ENCODE data around the gene SFTPB. TPM values are rescaled to one million over a fixed set of nuclear protein-coding genes. Genes with fewer than 3 reads are reported as not detected.

SFTPB gene
- total RNA-seq, 1 donor from 2014 or later = not detected

- no peak for DNase-seq (ENCODE audit: low spot score)
- H3K27me3 Mint-ChIP-seq (ENCODE audit: insufficient read depth) = peaks cover 2% of the 10 kb centered on the region
- intact Hi-C loops (cut with micrococcal nuclease) = no loop called here
- peak overlapping the region; percentile 9 for H3K4me3 Mint-ChIP-seq
- H3K36me3 Mint-ChIP-seq (ENCODE audit: low read depth) = peaks cover 2% of the 10 kb centered on the region
- no peak overlapping the region for H3K27ac Mint-ChIP-seq
- peaks cover 26% of the 10 kb centered on the region for H3K4me1 Mint-ChIP-seq (ENCODE audit: low read depth)
- H3K9me3 Mint-ChIP-seq = no peaks in the 10 kb centered on the region
These were observed 29.1 kb upstream of the SFTPB start for GRCh38 chr2:85697096-85697495.

DNA sequence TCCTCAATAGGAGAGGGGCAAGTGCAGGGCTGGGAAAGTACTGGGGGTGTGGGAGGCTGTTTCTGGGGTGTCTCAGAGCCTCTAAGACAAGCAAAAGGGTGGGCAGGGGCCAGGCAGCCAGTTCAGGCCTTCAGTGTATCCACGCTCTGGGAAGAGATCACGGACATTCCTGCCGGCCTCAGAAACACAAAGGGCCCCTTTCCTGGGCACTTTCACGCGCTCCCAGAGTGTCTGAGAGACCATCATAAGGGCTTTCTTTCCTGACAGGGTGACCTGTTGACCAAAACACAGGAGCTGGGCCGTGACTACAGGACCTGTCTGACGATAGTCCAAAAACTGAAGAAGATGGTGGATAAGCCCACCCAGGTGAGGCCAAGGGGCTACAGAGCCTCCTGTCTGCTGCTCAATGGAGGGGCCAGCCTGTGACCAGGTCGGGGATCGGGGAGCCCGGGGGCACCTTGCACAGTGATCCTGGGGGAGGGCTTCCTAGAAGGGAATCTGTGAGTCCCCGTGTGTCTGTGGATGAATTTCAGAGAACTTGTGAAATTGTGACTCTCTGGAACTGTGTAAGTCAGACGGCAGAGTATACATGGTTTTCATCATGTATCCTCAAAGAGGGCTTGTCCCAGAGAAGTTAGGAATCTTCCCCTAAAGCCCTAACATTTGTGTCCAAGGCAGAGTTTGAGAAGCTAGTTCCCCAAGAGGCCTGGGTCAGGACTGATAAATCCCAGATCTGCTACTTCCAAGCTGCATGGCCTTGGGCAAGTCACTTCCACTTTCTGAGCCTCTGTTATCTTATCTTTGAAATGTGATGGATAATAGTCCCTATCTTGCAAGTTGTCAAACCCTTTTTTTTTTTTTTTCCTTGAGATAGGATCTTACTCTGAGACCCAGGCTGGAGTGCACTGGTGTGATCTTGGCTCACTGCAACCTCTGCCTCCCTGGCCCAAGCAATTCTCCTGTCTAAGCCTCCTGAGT lies 28.0 kb upstream of the SFTPB start:
- Mint-ChIP-seq H3K36me3 (ENCODE audit: low read depth) (peaks cover 2% of the 10 kb centered on the region), H3K4me3 (peak overlapping the region; percentile 9), H3K9me3 (no peaks in the 10 kb centered on the region), H3K4me1 (ENCODE audit: low read depth) (peaks cover 19% of the 10 kb centered on the region), H3K27ac (peak overlapping the region; percentile 48), H3K27me3 (ENCODE audit: insufficient read depth) (peaks cover 2% of the 10 kb centered on the region)
- no peak for DNase-seq (ENCODE audit: low spot score)
- intact Hi-C loops (cut with micrococcal nuclease) = loop anchor here (1.0 kb wide), 2 partner anchors 11 to 15 kb away; no protein-coding TSS in a partner anchor

- peaks cover 24% of the 10 kb centered on the region for H3K4me1 Mint-ChIP-seq (ENCODE audit: low read depth)
- H3K4me3 Mint-ChIP-seq = peak overlapping the region; percentile 26
- H3K36me3 Mint-ChIP-seq (ENCODE audit: low read depth) = peaks cover 4% of the 10 kb centered on the region
- H3K27me3 Mint-ChIP-seq (ENCODE audit: insufficient read depth) = peaks cover 2% of the 10 kb centered on the region
- DNase-seq (ENCODE audit: low spot score) = no peak
- H3K27ac Mint-ChIP-seq = peak overlapping the region; percentile 48
- intact Hi-C loops (cut with micrococcal nuclease) = no loop called here
- no peaks in the 10 kb centered on the region for H3K9me3 Mint-ChIP-seq
These were observed 27.1 kb upstream of the SFTPB start for GRCh38 chr2:85695121-85695520.

DNA sequence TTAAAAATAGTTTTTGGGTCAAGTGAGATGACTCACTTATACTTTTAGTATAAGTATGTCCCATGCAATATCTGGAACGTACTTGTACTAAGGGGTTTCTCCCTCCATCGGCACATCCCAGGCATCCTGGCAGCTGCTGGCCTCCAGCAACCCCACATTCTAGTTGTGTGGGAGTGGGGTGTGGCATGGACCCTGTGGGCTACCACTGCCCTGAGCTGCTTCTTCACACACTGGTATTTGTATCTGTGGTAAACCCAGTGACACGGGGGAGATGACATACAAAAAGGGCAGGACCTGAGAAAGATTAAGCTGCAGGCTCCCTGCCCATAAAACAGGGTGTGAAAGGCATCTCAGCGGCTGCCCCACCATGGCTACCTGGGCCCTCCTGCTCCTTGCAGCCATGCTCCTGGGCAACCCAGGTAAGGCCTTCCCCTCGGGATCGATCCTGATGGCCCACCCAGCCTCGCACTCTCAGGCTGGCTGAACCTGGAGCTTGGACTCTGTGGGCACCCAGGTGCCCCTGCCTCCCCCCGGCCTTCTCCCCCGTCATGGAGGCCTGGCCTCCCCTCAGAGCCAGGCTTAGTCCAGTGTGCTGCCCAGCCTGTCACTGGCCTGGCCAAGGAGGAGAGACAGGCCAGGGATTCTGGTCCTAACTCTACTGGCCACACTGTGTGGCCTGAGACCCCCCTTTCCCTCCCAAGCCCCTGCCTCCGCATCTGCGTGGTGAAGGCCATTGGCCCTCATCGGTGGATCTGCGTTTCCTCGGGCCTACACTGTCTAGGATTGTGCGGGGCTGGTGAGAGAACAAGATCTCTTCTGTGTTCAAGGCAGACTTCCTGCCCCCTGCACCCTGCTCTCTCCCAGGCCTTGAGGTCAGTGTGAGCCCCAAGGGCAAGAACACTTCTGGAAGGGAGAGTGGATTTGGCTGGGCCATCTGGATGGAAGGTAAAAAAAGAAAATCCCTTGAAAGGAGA lies 26.3 kb upstream of the SFTPB start, which contains the start of gene GNLY:
Gene GNLY, plus strand, starts transcription at position 307 of the 974 bp plus-strand sequence. Its CDS starts 61 bp downstream, at position 368.
- Mint-ChIP-seq H3K9me3 (no peaks in the 10 kb centered on the region), H3K27ac (peak within 1 kb of the TSS; percentile 48), H3K4me3 (peak within 1 kb of the TSS; percentile 26), H3K4me1 (ENCODE audit: low read depth) (peaks cover 23% of the 10 kb centered on the region), H3K27me3 (ENCODE audit: insufficient read depth) (peaks cover 3% of the 10 kb centered on the region), H3K36me3 (ENCODE audit: low read depth) (peaks cover 4% of the 10 kb centered on the region)
- DNase-seq (ENCODE audit: low spot score) = no peak
- intact Hi-C loops (cut with micrococcal nuclease) = no loop called here

DNA sequence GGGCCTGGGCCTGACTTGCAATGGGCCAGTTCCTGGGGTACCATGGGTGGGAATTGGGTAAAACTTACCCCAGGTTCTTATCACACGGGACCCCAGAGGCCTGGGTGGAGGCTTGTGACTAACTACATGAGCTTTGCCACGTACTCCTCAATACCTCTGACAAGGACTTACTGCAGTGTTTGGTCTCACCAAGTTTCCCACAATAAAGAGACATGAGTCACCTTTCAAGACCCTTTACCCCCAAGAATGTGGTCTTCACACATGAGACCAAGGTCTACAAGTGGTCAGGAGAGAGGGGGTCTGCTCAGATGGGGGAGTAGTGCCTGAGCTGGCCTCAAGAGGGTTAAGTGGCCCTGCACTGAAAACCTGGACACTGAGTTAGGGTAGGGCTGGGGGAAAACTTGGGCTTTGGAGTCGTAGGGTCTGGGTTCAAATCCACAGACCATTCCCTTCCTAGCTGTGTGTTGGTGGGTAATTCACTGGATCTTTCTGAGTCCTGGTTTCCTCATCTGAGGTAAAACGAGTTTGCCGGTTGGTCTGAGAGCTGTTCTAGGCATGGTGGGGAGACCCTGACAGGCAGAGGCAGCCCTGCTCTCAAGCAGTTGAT lies 24.1 kb upstream of the SFTPB start:
- no peak for DNase-seq (ENCODE audit: low spot score)

DNA sequence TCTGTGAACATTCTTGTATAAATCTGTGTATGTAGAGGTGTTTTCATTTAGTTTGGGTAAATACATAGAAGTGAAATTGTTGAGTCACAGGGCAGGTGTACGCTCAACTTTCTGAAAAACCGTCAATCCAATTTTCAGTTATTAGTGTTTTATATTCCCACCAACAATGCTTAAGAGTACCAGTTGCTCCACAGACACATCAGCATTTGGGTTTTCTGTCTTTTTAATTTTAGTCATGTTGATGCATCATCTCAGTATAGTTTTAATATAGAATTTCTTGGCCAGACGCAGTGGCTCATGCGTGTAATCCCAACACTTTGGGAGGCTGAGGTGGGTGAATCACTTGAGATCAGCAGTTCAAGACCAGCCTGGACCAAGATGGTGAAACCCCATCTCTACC lies 22.9 kb upstream of the SFTPB start:
- H3K9me3 Mint-ChIP-seq = no peaks in the 10 kb centered on the region
- H3K27me3 Mint-ChIP-seq (ENCODE audit: insufficient read depth) = peaks cover 8% of the 10 kb centered on the region
- H3K4me1 Mint-ChIP-seq (ENCODE audit: low read depth) = peaks cover 5% of the 10 kb centered on the region
- no peak for DNase-seq (ENCODE audit: low spot score)
- H3K4me3 Mint-ChIP-seq = no peak overlapping the region
- peaks cover 2% of the 10 kb centered on the region for H3K36me3 Mint-ChIP-seq (ENCODE audit: low read depth)
- intact Hi-C loops (cut with micrococcal nuclease) = no loop called here
- no peak overlapping the region for H3K27ac Mint-ChIP-seq

More for the DNA sequence above, 24.1 kb upstream of the SFTPB start:
- Mint-ChIP-seq H3K36me3 (ENCODE audit: low read depth) (peaks cover 4% of the 10 kb centered on the region), H3K27me3 (ENCODE audit: insufficient read depth) (peaks cover 8% of the 10 kb centered on the region), H3K9me3 (no peaks in the 10 kb centered on the region), H3K27ac (no peak overlapping the region), H3K4me1 (ENCODE audit: low read depth) (peaks cover 5% of the 10 kb centered on the region), H3K4me3 (no peak overlapping the region)
- intact Hi-C loops (cut with micrococcal nuclease) = no loop called here

DNA sequence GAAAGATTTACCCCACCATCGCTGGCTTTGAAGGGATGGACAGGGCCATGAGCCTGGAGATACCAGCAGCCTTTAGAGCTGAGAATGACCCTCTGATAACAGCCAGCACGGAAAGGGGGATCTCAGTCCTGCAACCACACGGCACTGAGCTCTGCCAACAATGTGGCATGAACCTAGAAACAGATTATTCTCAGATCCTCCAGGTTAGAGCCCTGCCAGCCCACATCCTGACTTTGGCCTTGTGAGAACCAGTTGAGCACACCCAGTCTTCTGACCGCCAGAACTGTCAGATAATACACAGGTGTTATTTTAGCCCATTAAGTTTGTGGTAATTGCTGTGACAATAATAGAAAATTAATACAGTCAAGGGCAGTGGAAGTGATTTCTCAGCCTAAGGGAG lies 16.8 kb upstream of the SFTPB start:
- Mint-ChIP-seq H3K4me3 (no peak overlapping the region), H3K36me3 (ENCODE audit: low read depth) (peaks cover 7% of the 10 kb centered on the region), H3K27me3 (ENCODE audit: insufficient read depth) (peaks cover 10% of the 10 kb centered on the region), H3K27ac (no peak overlapping the region), H3K9me3 (no peaks in the 10 kb centered on the region), H3K4me1 (ENCODE audit: low read depth) (peaks cover 23% of the 10 kb centered on the region)
- DNase-seq (ENCODE audit: low spot score) = no peak
- intact Hi-C loops (cut with micrococcal nuclease) = no loop called here

DNA sequence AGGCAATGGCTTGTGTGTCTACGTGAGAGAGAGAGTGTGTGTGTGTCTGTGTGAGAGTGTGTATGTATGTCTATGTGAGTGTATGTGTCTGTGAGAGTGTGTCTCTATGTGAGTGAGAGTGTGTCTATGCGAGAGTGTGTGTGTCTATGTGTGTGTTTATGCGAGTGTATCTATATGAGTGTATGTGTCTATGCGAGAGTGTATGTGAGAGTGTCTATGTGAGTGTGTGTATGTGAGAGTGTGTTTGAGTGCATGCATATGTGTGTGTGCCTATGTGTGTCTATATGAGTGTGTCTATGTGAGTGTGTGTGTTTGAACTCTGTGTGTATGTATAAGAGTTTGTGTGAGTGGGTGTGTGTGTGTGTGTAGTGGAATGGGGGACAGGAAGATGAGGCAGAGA lies 16.4 kb upstream of the SFTPB start:
- no peak for DNase-seq (ENCODE audit: low spot score)
- Mint-ChIP-seq H3K27ac (no peak overlapping the region), H3K4me3 (no peak overlapping the region), H3K4me1 (ENCODE audit: low read depth) (peaks cover 23% of the 10 kb centered on the region), H3K27me3 (ENCODE audit: insufficient read depth) (peaks cover 9% of the 10 kb centered on the region), H3K36me3 (ENCODE audit: low read depth) (peaks cover 7% of the 10 kb centered on the region), H3K9me3 (no peaks in the 10 kb centered on the region)
- intact Hi-C loops (cut with micrococcal nuclease) = no loop called here

- no peak for DNase-seq (ENCODE audit: low spot score)
- H3K4me3 Mint-ChIP-seq = peak overlapping the region; percentile 77
- no peak overlapping the region for H3K27ac Mint-ChIP-seq
- peaks cover 7% of the 10 kb centered on the region for H3K36me3 Mint-ChIP-seq (ENCODE audit: low read depth)
- no peaks in the 10 kb centered on the region for H3K9me3 Mint-ChIP-seq
- H3K27me3 Mint-ChIP-seq (ENCODE audit: insufficient read depth) = peaks cover 4% of the 10 kb centered on the region
- H3K4me1 Mint-ChIP-seq (ENCODE audit: low read depth) = peaks cover 23% of the 10 kb centered on the region
- intact Hi-C loops (cut with micrococcal nuclease) = no loop called here
These were observed 14.4 kb upstream of the SFTPB start for GRCh38 chr2:85682378-85682777.

DNA sequence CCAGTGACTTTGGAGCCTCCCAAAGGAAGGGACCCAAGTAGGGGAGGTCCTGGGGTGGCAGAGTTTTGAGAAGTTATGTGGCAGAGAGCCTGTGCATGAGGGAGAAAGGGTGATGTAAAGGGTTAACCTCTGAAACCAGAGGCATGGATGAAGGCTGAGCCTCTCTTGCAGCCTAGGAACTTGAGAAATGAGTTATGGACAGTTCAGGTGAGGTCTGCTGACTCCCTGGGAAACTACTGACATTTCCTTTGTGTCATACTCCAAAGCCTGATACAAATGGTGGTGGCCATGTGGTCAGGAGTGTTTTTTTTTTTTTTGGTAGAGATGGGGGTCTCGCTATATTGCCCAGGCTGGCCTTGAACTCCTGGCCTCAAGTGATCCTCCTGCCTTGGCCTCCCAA lies 13.8 kb upstream of the SFTPB start:
- H3K27ac Mint-ChIP-seq = peak overlapping the region; percentile 90
- H3K27me3 Mint-ChIP-seq (ENCODE audit: insufficient read depth) = peaks cover 3% of the 10 kb centered on the region
- intact Hi-C loops (cut with micrococcal nuclease) = loop anchor here (1.0 kb wide), 1 partner anchor 15 kb away; no protein-coding TSS in a partner anchor
- DNase-seq (ENCODE audit: low spot score) = no peak
- H3K4me3 Mint-ChIP-seq = peak overlapping the region; percentile 77
- peaks cover 7% of the 10 kb centered on the region for H3K36me3 Mint-ChIP-seq (ENCODE audit: low read depth)
- peaks cover 23% of the 10 kb centered on the region for H3K4me1 Mint-ChIP-seq (ENCODE audit: low read depth)
- H3K9me3 Mint-ChIP-seq = no peaks in the 10 kb centered on the region

DNA sequence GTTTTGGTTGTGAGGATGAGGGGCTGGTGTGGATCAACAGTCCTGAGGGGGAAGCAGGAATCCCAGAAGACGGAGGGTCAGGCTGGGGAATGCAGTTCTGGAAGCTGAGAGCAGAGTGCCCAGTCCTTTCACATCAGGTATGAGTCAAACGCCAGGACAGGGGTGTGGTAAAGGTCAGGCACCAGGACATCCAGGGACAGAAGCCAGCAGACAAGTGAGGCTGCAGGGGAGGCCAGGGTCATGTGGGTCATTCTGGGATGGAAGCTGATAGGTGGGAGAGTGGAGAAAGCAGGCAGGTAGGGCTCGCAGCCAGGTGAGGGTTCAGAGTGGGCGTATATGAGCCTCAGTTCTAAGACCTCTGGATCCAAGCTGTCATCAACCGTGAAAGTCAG lies 13.4 kb upstream of the SFTPB start:
- Mint-ChIP-seq H3K27me3 (ENCODE audit: insufficient read depth) (peaks cover 2% of the 10 kb centered on the region), H3K4me1 (ENCODE audit: low read depth) (peaks cover 23% of the 10 kb centered on the region), H3K36me3 (ENCODE audit: low read depth) (peaks cover 7% of the 10 kb centered on the region), H3K4me3 (peak overlapping the region; percentile 77), H3K27ac (peak overlapping the region; percentile 90), H3K9me3 (no peaks in the 10 kb centered on the region)
- DNase-seq (ENCODE audit: low spot score) = no peak
- intact Hi-C loops (cut with micrococcal nuclease) = loop anchor here (1.0 kb wide), 1 partner anchor 15 kb away; no protein-coding TSS in a partner anchor

DNA sequence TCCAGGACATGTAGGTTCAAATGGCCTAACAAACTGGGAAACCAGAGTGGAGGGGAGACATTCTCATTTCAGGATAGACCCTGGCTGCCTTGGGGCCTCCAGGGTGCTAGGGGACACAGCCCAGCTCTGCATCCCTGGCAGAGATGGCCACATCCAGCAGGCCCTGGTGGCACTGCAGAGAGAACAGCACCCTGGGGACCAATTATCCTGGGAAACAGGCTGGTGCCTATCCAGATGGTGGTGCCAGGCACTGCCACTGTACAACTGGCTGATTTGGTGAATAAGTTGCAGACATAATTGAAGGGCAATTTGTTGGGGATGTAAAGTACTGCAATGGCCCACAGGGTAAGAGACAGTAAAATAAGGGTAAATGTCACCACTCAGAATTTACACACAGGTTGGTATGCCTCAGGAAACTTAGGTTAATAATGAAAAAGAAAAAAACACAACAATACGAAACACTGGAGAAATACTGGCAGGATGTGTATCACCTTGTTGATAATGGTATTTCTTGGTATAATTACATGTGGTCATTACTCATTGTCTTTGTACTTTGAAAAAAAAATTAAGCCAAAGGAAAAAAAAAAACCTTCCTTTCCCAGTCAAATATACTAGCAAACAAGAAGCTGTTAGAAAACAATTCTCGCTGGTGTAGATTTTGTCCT lies 12.8 kb upstream of the SFTPB start:
- Mint-ChIP-seq H3K27ac (peak overlapping the region; percentile 90), H3K27me3 (ENCODE audit: insufficient read depth) (peaks cover 2% of the 10 kb centered on the region), H3K4me3 (peak overlapping the region; percentile 77), H3K9me3 (no peaks in the 10 kb centered on the region), H3K4me1 (ENCODE audit: low read depth) (peaks cover 23% of the 10 kb centered on the region), H3K36me3 (ENCODE audit: low read depth) (peaks cover 7% of the 10 kb centered on the region)
- intact Hi-C loops (cut with micrococcal nuclease) = loop anchor here (1.0 kb wide), 1 partner anchor 15 kb away; no protein-coding TSS in a partner anchor
- DNase-seq (ENCODE audit: low spot score) = no peak

All from activated T-helper 1 cell treated with anti-CD3 and anti-CD28 coated beads, Interleukin-12 subunit alpha, Interleukin-12 subunit beta, Interleukin-2, Interleukin-4 antibody, amounts not matched to agents 30 ng/mL and 10 ng/mL and 1 ng/mL, durations not matched to agents 14 hours and 24 hours and 36 hours (primary cell).